Muscle layer of colon (tissue), 2 donors: Measurements from ENCODE around the gene COMT.
"Not testable (repeated sequence)": the region's sequence is repeated elsewhere in the genome, so short reads cannot be mapped to it uniquely, and the experiment has no call there.

Experiments
- H3K27ac ChIP-seq: one replicate; pipeline ENCODE4 v1.7.0; 2013; ENCODE audit warnings: low read depth, mild to moderate bottlenecking, low read length, moderate library complexity
- H3K27me3 ChIP-seq, 2 donors: one replicate each; pipeline ENCODE4 v1.7.0; 2013; ENCODE audit warnings: low read length in 2 of 2, mild to moderate bottlenecking in 2 of 2; ENCODE audit not compliant: insufficient read depth in 2 of 2, control insufficient read depth in 1 of 2
- H3K36me3 ChIP-seq: one replicate; pipeline ENCODE4 v1.7.0; 2013; ENCODE audit warnings: mild to moderate bottlenecking, low read length; ENCODE audit not compliant: insufficient read depth
- H3K4me1 ChIP-seq: one replicate; pipeline ENCODE4 v1.7.0; 2013; ENCODE audit warnings: mild to moderate bottlenecking, low read length; ENCODE audit not compliant: insufficient read depth
- H3K4me3 ChIP-seq, 2 donors: one replicate each; pipeline ENCODE4 v1.7.0; 2013; ENCODE audit warnings: low read length in 2 of 2, low read depth in 1 of 2, mild to moderate bottlenecking in 1 of 2, moderate library complexity in 1 of 2
- H3K9ac ChIP-seq: one replicate; pipeline ENCODE4 v1.7.0; 2013; ENCODE audit warnings: low read length
- H3K9me3 ChIP-seq: one replicate; pipeline ENCODE4 v1.7.0; 2013; ENCODE audit warnings: mild to moderate bottlenecking, low read length
- donor health status: abdominal sarcoma.
- donor health status: Adenocarcinoma of cecum.

COMT gene

DNA sequence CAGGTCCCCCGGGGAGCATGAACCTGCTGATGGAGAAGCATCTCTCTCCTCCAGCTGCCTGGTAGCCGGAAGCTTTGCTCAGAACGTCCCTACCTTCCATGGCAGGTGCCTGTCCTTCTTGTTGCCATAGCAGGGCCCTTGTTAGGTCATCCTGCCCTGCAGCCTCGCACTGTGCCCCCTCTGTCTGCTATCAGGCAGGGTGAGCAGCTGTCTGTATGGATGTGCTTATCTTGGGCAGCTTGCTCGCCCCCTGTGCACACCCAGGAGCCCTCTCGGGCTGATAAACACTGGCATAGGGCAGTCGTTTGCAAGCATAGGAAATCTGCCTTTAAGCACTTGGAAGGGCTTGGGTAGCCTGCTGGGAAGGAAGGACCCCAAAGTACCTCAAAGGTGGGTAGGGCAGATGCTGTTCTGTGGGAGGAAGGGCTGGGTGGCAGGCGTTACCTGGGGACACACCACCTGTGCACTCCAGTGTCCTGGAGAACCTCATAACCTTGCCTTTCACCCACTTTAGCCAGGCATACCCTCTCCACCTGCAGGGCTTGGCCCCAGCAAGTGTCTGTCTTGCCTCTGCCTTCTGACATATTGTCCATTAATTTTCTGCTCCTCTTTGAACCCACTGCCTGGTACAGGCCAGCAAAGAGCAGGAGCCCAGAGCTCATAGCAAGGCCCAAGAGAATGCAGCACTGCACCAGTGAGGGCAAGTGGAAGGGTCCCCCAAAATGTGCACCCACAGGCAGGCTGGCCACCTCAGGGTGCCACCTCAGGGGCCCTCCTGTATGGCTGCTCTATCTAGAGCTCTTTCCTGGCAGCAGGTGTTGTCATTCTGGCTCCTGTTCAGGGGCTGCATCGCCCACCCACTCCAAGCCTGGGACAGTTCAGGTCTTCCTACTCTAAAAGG, 8.0 kb upstream of the COMT start:
- Histone ChIP-seq H3K4me1 (no peaks in the 10 kb centered on the region), H3K27ac (no peak overlapping the region), H3K9me3 (no peaks in the 10 kb centered on the region), H3K27me3 (no peaks in the 10 kb centered on the region), H3K9ac (no peak overlapping the region), H3K36me3 (no peaks in the 10 kb centered on the region), H3K4me3 (no peak overlapping the region)

- not testable (repeated sequence) for H3K27me3 ChIP-seq, H3K9ac ChIP-seq, H3K4me1 ChIP-seq, H3K27ac ChIP-seq, H3K4me3 ChIP-seq, H3K36me3 ChIP-seq, H3K9me3 ChIP-seq
These were observed 6.4 kb upstream of the COMT start for GRCh38 chr22:19935123-19935718.

- H3K9ac ChIP-seq = no peak overlapping the region
- no peaks in the 10 kb centered on the region for H3K36me3 ChIP-seq
- no peaks in the 10 kb centered on the region for H3K27me3 ChIP-seq
- no peak overlapping the region for H3K27ac ChIP-seq
- H3K4me3 ChIP-seq = no peak overlapping the region
- H3K4me1 ChIP-seq = peaks cover 10% of the 10 kb centered on the region
- no peaks in the 10 kb centered on the region for H3K9me3 ChIP-seq
These were observed 5.1 kb upstream of the COMT start for GRCh38 chr22:19936513-19936912.

- no peak overlapping the region for H3K9ac ChIP-seq
- H3K4me3 ChIP-seq = no peak overlapping the region
- no peaks in the 10 kb centered on the region for H3K27me3 ChIP-seq
- no peaks in the 10 kb centered on the region for H3K36me3 ChIP-seq
- H3K4me1 ChIP-seq = peaks cover 15% of the 10 kb centered on the region
- H3K9me3 ChIP-seq = no peaks in the 10 kb centered on the region
- no peak overlapping the region for H3K27ac ChIP-seq
These were observed 3.7 kb upstream of the COMT start for GRCh38 chr22:19937616-19938473.

DNA sequence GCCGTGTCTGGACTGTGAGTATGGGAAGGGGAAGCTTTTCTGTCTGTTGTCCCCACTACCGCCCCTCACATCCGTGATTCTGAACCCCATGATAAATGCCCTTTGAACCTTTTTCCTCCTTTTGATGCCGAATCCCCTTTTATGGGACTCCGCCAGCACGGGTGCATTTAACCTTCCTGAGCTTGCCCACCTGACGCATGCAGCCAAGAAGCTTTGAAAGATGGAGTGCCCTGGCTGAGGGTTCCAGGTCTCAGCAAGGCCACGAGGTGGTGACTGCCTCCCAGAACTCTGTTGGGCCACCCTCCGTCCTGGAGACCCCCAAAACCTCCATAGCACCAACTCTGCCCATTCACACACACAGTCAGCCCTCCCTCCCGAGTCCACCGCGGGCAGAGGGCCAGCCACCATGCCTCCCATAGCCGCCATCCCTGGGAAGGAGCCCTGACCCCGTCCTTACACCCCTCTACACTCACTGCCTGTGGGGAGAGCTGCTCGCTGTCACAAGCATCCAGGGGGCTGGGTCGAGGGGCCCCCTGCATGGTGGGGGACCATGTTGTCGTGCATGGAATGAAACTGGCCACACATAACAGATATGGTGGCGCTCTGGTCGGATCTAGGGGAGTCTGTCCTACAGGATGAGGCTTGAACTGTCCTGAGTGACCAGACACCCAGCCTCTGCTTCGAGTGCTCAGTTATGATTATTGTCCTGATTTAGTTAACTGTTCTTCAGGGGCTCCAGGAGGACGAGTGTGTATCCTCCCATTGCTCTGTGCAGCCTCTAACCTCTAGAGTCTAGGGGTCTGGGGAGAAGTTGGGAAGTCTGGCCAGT, 822 bp upstream of the COMT start:
- peaks cover 27% of the 10 kb centered on the region for H3K4me1 ChIP-seq

DNA sequence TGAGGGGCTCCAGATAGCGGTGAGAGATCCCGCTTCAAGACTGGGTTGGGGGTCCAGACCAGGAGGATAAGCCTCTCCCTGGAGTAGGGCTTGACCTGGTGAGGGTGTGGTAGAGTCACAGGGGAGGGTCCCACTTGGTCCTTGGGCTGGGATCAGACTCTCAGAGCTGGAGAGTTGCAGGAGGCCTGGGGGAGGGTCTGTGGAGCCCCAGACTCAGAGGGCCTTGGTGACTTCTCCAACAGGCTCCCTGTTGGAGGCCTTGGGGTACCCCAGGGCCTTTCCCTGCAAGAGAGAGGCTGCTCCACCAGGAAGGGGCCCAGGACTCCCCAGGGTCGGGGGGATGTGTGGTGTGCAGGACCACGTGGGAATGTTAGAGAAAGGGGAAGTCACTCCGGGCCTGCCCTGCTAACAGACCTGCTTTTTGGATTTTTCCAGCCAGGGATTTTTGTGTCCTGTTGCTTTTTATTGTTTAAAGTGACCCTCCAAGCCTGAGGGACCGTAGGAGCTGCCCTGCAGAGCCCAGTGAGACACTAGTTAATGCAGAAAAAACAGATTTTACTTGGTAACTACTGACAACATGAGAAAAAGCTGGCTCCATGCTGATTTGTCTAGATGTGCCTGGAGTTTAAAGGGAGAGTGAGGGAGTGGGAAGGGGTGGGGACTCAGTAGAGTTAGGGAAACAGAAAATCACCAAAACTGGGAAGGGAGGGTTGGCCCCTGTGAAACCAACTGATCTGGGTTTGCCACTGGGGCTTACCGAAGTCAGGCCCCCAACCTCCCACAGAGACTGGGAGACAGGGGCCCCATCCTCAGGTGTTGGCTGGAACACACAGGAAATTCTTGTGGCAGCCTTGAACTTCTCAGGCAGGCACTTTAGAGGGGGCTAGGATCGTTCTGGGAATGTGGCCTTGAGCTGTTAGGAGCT, 847 bp downstream of the COMT start:
- Histone ChIP-seq H3K4me3 (peak overlapping the region; percentile 61 to 96), H3K4me1 (peaks cover 31% of the 10 kb centered on the region), H3K36me3 (no peaks in the 10 kb centered on the region)

More for the DNA sequence above, 822 bp upstream of the COMT start:
- Histone ChIP-seq H3K9me3 (no peaks in the 10 kb centered on the region), H3K36me3 (no peaks in the 10 kb centered on the region), H3K9ac (peak overlapping the region; percentile 93), H3K27ac (peak overlapping the region; percentile 79), H3K27me3 (no peaks in the 10 kb centered on the region), H3K4me3 (peak overlapping the region; percentile 61 to 96)

GRCh38 chr22:19943082-19944026, 1.8 kb downstream of the COMT start:
- Histone ChIP-seq H3K36me3 (no peaks in the 10 kb centered on the region), H3K9ac (peak overlapping the region; percentile 93), H3K4me1 (peaks cover 33% of the 10 kb centered on the region), H3K27me3 (no peaks in the 10 kb centered on the region), H3K9me3 (no peaks in the 10 kb centered on the region), H3K27ac (peak overlapping the region; percentile 79), H3K4me3 (peak overlapping the region; percentile 61 to 96)

More for the DNA sequence above, 847 bp downstream of the COMT start:
- Histone ChIP-seq H3K27ac (peak overlapping the region; percentile 79), H3K27me3 (no peaks in the 10 kb centered on the region), H3K9ac (peak overlapping the region; percentile 93), H3K9me3 (no peaks in the 10 kb centered on the region)

DNA sequence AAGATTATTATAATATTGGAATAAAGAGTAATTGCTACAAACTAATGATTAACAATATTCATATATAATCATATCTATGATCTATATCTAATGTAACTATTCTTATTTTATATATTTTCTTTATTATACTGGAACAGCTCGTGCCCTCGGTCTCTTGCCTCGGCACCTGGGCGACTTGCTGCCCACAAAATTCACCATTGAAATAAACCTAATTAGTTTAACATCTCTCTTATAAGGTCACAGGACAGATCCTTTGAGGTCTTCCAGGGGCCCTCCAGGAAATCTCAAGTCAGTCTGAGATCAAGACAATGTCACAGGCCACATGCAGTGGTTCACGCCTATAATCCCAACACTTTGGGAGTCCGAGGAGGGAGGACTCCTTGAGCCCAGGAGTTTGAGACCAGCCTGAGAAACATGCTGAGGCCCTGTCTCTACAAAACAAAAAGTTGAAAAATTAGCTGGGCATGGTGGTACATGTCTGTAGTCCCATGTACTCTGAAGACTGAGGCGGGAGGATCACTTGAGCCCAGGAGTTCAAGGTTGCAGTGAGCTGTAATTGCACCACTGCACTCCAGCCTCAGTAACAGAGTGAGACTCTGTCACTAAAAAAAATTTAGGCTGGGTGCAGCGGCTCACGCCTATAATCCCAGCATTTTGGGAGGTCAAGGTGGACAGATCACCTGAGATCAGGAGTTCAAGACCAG, 6.6 kb downstream of the COMT start:
- Histone ChIP-seq H3K4me1 (peaks cover 23% of the 10 kb centered on the region), H3K9ac (no peak overlapping the region), H3K27ac (no peak overlapping the region)

DNA sequence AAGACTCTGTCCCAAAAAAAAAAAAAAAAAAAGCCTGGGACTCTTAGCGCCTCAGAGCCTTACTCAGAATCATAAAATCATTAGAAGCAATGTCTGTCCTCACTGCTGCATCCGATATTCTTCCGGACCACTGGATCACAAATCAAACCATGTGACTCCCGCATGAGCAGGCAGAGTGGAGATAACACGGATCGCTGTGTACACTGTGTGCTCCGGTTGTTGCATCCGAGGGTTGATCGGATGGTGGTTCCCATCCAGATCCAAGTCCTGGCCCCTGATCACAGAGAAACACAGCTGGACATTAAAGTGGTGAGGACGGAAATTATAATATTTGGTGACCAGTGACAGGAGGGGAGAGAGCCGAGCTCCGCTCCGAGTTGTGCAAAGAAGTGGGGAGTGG, 9.8 kb downstream of the COMT start:
- peaks cover 24% of the 10 kb centered on the region for H3K4me1 ChIP-seq
- H3K9ac ChIP-seq = no peak overlapping the region

More for the DNA sequence above, 6.6 kb downstream of the COMT start:
- Histone ChIP-seq H3K9me3 (no peaks in the 10 kb centered on the region), H3K4me3 (no peak overlapping the region), H3K36me3 (no peaks in the 10 kb centered on the region), H3K27me3 (no peaks in the 10 kb centered on the region)

More for the DNA sequence above, 9.8 kb downstream of the COMT start:
- H3K36me3 ChIP-seq = no peaks in the 10 kb centered on the region
- H3K9me3 ChIP-seq = no peaks in the 10 kb centered on the region
- H3K27ac ChIP-seq = no peak overlapping the region
- no peak overlapping the region for H3K4me3 ChIP-seq
- no peaks in the 10 kb centered on the region for H3K27me3 ChIP-seq
